ENCODE results near the gene VTI1A.

The VTI1A gene

GRCh38 chr10:112649822-112650152 lies 202.8 kb downstream of the VTI1A start:
- Histone ChIP-seq H3K4me3 (ENCODE audit: low read length) (no peak overlapping the region), H3K27ac (ENCODE audit: low read length) (no peak overlapping the region), H3K36me3 (ENCODE audit: control insufficient read depth, insufficient read depth, low read length) (no peaks in the 10 kb centered on the region), H3K9me3 (ENCODE audit: control insufficient read depth, insufficient read depth, low read length) (no peaks in the 10 kb centered on the region), H3K27me3 (ENCODE audit: control insufficient read depth, insufficient read depth, low read length) (no peaks in the 10 kb centered on the region), H3K4me1 (ENCODE audit: control insufficient read depth, insufficient read depth, low read length) (peaks cover 1% of the 10 kb centered on the region; the same call in 1 of the 2 replicates)
- no peak for DNase-seq (ENCODE audit: low read depth, low spot score)
- WGBS (ENCODE audit: insufficient coverage, insufficient read length): no CpG with 5 or more reads among the region's 4 CpGs

DNA sequence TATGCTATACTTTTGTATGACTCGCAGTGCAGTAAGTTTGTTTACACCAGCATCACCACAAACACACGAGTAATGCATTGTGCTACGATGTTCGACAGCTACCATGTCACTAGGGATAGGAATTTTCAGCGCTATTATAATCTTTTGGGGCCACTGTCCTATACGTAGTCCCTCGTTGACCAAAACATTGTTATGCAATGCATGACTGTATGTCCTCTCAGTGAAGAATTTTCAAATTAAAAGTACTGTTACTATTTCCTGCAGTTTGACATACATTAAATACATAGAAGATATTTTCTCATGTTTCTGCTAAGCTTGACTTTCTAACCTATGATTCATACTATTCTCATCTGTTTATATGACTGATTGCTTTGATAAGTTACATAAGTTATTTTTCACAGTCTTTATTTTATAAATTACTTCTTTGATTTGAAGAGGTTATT lies 203.6 kb downstream of the VTI1A start:
- whole genome bisulfite sequencing (ENCODE audit: insufficient coverage, insufficient read length): no CpG with 5 or more reads among the region's 7 CpGs
- Histone ChIP-seq H3K9me3 (ENCODE audit: control insufficient read depth, insufficient read depth, low read length) (no peaks in the 10 kb centered on the region), H3K4me1 (ENCODE audit: control insufficient read depth, insufficient read depth, low read length) (peaks cover 1% of the 10 kb centered on the region; the same call in 1 of the 2 replicates), H3K27ac (ENCODE audit: low read length) (no peak overlapping the region), H3K36me3 (ENCODE audit: control insufficient read depth, insufficient read depth, low read length) (no peaks in the 10 kb centered on the region), H3K27me3 (ENCODE audit: control insufficient read depth, insufficient read depth, low read length) (no peaks in the 10 kb centered on the region), H3K4me3 (ENCODE audit: low read length) (no peak overlapping the region)
- DNase-seq (ENCODE audit: low read depth, low spot score): no peak

DNA sequence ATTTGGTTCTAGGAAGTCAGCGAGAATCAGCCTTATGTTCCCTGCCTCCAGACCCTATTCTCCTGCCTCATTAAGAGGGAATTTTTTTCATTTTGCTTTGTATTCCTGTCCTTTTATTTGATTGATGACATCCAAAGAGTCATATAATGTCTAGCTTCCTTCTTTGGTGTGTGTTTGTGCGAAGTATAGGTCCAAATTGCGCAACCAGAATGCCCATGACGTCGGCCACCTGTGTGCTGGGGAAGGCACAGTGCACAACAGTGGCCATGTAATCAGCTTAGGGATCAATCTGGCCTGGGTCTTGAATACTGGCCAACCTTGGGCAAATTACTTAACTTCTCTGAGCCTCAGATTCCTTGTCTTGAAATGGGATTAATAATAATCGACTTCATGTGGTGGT lies 206.2 kb downstream of the VTI1A start:
- Histone ChIP-seq H3K27me3 (ENCODE audit: control insufficient read depth, insufficient read depth, low read length) (no peaks in the 10 kb centered on the region), H3K9me3 (ENCODE audit: control insufficient read depth, insufficient read depth, low read length) (no peaks in the 10 kb centered on the region), H3K4me1 (ENCODE audit: control insufficient read depth, insufficient read depth, low read length) (peaks cover 1% of the 10 kb centered on the region; the same call in 1 of the 2 replicates), H3K4me3 (ENCODE audit: low read length) (no peak overlapping the region), H3K36me3 (ENCODE audit: control insufficient read depth, insufficient read depth, low read length) (no peaks in the 10 kb centered on the region), H3K27ac (ENCODE audit: low read length) (no peak overlapping the region)
- DNase-seq (ENCODE audit: low read depth, low spot score): no peak
- WGBS (ENCODE audit: insufficient coverage, insufficient read length): no CpG with 5 or more reads among the region's 6 CpGs

DNA sequence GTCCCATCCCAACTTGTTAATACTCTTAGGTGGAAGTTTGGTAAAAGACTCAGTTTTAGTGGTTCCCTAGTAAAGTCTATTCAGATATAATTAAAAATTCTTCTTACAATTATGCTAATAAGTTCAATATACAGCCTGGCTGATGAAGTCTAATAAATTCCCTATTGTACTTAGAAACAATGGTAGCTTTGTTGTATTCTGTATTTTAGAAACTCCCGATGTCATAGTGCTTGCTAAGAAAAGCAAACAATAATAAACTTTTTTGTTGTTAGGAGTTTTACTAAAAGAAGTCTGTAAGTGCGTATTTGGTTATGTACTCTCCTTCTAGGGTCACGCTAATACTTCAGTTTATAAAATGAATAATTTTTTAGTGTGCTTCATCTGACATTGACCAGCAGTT lies 206.8 kb downstream of the VTI1A start:
- WGBS (ENCODE audit: insufficient coverage, insufficient read length): no CpG with 5 or more reads among the region's 3 CpGs

GRCh38 chr10:112654794-112655193 lies 207.8 kb downstream of the VTI1A start:
- H3K36me3 ChIP-seq (ENCODE audit: control insufficient read depth, insufficient read depth, low read length): no peaks in the 10 kb centered on the region
- DNase-seq (ENCODE audit: low read depth, low spot score): no peak
- H3K27ac ChIP-seq (ENCODE audit: low read length): no peak overlapping the region
- H3K9me3 ChIP-seq (ENCODE audit: control insufficient read depth, insufficient read depth, low read length): no peaks in the 10 kb centered on the region
- no peaks in the 10 kb centered on the region for H3K4me1 ChIP-seq (ENCODE audit: control insufficient read depth, insufficient read depth, low read length)
- WGBS (ENCODE audit: insufficient coverage, insufficient read length): no CpG with 5 or more reads among the region's 3 CpGs
- H3K27me3 ChIP-seq (ENCODE audit: control insufficient read depth, insufficient read depth, low read length): no peaks in the 10 kb centered on the region
- no peak overlapping the region for H3K4me3 ChIP-seq (ENCODE audit: low read length)

More for the DNA sequence above, 206.8 kb downstream of the VTI1A start:
- Histone ChIP-seq H3K36me3 (ENCODE audit: control insufficient read depth, insufficient read depth, low read length) (no peaks in the 10 kb centered on the region), H3K9me3 (ENCODE audit: control insufficient read depth, insufficient read depth, low read length) (no peaks in the 10 kb centered on the region), H3K4me1 (ENCODE audit: control insufficient read depth, insufficient read depth, low read length) (peaks cover 1% of the 10 kb centered on the region; the same call in 1 of the 2 replicates), H3K27me3 (ENCODE audit: control insufficient read depth, insufficient read depth, low read length) (no peaks in the 10 kb centered on the region), H3K4me3 (ENCODE audit: low read length) (no peak overlapping the region), H3K27ac (ENCODE audit: low read length) (no peak overlapping the region)
- no peak for DNase-seq (ENCODE audit: low read depth, low spot score)

- Histone ChIP-seq H3K36me3 (ENCODE audit: control insufficient read depth, insufficient read depth, low read length) (no peaks in the 10 kb centered on the region), H3K9me3 (ENCODE audit: control insufficient read depth, insufficient read depth, low read length) (no peaks in the 10 kb centered on the region), H3K27ac (ENCODE audit: low read length) (no peak overlapping the region), H3K4me1 (ENCODE audit: control insufficient read depth, insufficient read depth, low read length) (no peaks in the 10 kb centered on the region), H3K27me3 (ENCODE audit: control insufficient read depth, insufficient read depth, low read length) (no peaks in the 10 kb centered on the region), H3K4me3 (ENCODE audit: low read length) (no peak overlapping the region)
- no peak for DNase-seq (ENCODE audit: low read depth, low spot score)
- no CpG with 5 or more reads among the region's 1 CpG for WGBS (ENCODE audit: insufficient coverage, insufficient read length)
Measured at GRCh38 chr10:112655722-112656121, 208.7 kb downstream of the VTI1A start.

DNA sequence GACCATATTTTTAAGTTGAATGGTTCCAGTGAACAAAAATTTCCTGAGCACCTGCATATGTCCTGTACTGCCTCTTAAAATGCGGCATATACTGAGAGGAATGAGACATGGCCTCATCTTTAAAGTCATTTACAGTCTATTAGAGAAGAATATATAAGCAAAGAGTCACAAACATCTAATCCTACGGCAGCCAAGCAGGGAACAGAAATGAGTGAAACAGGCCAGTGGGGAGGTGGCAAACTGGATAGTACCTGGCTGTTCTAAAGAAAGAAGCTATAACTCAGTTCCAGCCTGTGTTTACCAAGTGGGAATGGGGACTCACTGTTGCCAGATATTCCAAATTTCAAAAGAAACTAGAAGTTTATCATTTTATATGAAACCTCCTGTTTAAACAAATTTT lies 211.4 kb downstream of the VTI1A start:
- Histone ChIP-seq H3K9me3 (ENCODE audit: control insufficient read depth, insufficient read depth, low read length) (no peaks in the 10 kb centered on the region), H3K36me3 (ENCODE audit: control insufficient read depth, insufficient read depth, low read length) (no peaks in the 10 kb centered on the region), H3K4me3 (ENCODE audit: low read length) (no peak overlapping the region), H3K4me1 (ENCODE audit: control insufficient read depth, insufficient read depth, low read length) (no peaks in the 10 kb centered on the region), H3K27me3 (ENCODE audit: control insufficient read depth, insufficient read depth, low read length) (no peaks in the 10 kb centered on the region), H3K27ac (ENCODE audit: low read length) (no peak overlapping the region)
- no CpG with 5 or more reads among the region's 2 CpGs for WGBS (ENCODE audit: insufficient coverage, insufficient read length)
- no peak for DNase-seq (ENCODE audit: low read depth, low spot score)

DNA sequence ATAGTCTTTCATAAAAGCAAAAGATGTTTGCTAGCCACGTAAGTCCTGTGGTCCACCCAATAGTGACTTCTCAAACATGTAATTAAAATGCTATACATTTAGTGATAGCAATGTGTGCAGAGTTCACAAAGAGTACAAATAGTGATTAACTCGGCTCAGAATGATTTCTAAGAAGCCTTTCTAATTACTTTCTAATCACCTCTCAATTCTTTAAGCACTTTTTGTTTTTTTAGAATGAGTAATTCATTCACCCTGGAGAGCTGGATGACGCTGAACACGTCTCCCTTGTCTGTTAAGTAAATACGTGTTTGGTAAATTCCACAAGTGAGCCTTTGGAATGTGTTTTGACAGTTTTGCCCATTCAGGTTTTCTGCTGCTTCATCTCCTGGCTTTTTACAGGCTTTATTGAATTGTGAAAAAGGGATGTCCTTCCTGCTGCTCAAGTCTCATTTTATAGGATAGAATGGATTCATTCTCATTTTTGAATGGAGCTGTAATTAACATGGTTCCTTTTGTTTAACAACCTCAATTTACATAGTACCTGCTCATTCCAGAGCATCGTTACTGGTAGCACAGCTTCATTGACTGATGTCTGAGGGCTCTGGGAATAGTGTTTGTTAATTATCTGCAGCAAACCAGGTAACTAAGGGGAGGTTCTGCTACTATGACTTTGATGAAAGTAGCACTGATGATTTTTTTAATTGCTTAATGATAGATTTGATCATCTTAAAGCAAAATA lies 212.1 kb downstream of the VTI1A start:
- Histone ChIP-seq H3K4me3 (ENCODE audit: low read length) (no peak overlapping the region), H3K27me3 (ENCODE audit: control insufficient read depth, insufficient read depth, low read length) (no peaks in the 10 kb centered on the region), H3K36me3 (ENCODE audit: control insufficient read depth, insufficient read depth, low read length) (no peaks in the 10 kb centered on the region), H3K9me3 (ENCODE audit: control insufficient read depth, insufficient read depth, low read length) (no peaks in the 10 kb centered on the region), H3K27ac (ENCODE audit: low read length) (no peak overlapping the region), H3K4me1 (ENCODE audit: control insufficient read depth, insufficient read depth, low read length) (no peaks in the 10 kb centered on the region)
- DNase-seq (ENCODE audit: low read depth, low spot score): no peak
- WGBS (ENCODE audit: insufficient coverage, insufficient read length): no CpG with 5 or more reads among the region's 6 CpGs

- WGBS (ENCODE audit: insufficient coverage, insufficient read length): no CpG with 5 or more reads among the region's 6 CpGs
- Histone ChIP-seq H3K4me1 (ENCODE audit: control insufficient read depth, insufficient read depth, low read length) (no peaks in the 10 kb centered on the region), H3K27me3 (ENCODE audit: control insufficient read depth, insufficient read depth, low read length) (no peaks in the 10 kb centered on the region), H3K36me3 (ENCODE audit: control insufficient read depth, insufficient read depth, low read length) (no peaks in the 10 kb centered on the region), H3K27ac (ENCODE audit: low read length) (no peak overlapping the region), H3K4me3 (ENCODE audit: low read length) (no peak overlapping the region), H3K9me3 (ENCODE audit: control insufficient read depth, insufficient read depth, low read length) (no peaks in the 10 kb centered on the region)
- no peak for DNase-seq (ENCODE audit: low read depth, low spot score)
Measured at GRCh38 chr10:112663234-112664125, 216.5 kb downstream of the VTI1A start.

DNA sequence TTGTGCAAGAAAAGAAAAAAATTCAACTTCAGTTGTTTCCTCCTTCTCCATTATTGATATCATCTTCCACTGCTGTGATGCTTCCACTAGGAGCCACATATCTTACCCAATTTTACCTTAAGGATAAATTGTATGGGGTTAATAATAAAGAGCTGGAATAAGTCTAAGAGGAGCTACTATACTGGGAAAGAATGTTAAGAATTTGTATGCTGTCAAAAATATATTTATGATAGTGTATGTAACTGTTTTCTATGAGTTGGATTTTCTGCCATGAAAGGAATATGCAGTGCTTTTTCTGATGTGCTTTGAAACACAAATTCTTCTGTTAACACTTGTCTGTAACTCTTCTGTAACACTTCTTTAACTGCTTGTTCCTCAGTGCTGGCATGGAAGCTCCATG lies 219.1 kb downstream of the VTI1A start:
- no peaks in the 10 kb centered on the region for H3K36me3 ChIP-seq (ENCODE audit: control insufficient read depth, insufficient read depth, low read length)
- H3K27me3 ChIP-seq (ENCODE audit: control insufficient read depth, insufficient read depth, low read length): no peaks in the 10 kb centered on the region

More for the DNA sequence above, 219.1 kb downstream of the VTI1A start:
- no peak for DNase-seq (ENCODE audit: low read depth, low spot score)
- H3K9me3 ChIP-seq (ENCODE audit: control insufficient read depth, insufficient read depth, low read length): no peaks in the 10 kb centered on the region
- peaks cover 2% of the 10 kb centered on the region; the same call in 1 of the 2 replicates for H3K4me1 ChIP-seq (ENCODE audit: control insufficient read depth, insufficient read depth, low read length)
- no peak overlapping the region for H3K27ac ChIP-seq (ENCODE audit: low read length)
- no peak overlapping the region for H3K4me3 ChIP-seq (ENCODE audit: low read length)

Measured in iPS DF 6.9 (cell line).